Central memory CD4-positive, alpha-beta T cell (primary cell): Measurements from ENCODE around the gene KLHDC1.
A peak's percentile ranks its signal among the peaks of the same experiment; 100 is the strongest.
"Not testable (repeated sequence)": the region's sequence is repeated elsewhere in the genome, so short reads cannot be mapped to it uniquely, and the experiment has no call there.

Experiments
- DNase-seq: peaks from one replicate; pipeline ENCODE4 v3.0.0; 2022

Gene KLHDC1

GRCh38 chr14:49727171-49727570 is 34.3 kb downstream of the KLHDC1 start:
- no peak for DNase-seq

GRCh38 chr14:49732896-49733295 is 40.0 kb downstream of the KLHDC1 start:
- no peak for DNase-seq

- no peak for DNase-seq
Observed at GRCh38 chr14:49733836-49734235, 40.9 kb downstream of the KLHDC1 start.

GRCh38 chr14:49735669-49736068 is 42.7 kb downstream of the KLHDC1 start:
- DNase-seq, result not testable (repeated sequence)

- no peak for DNase-seq
Observed at GRCh38 chr14:49745191-49745590, 52.3 kb downstream of the KLHDC1 start.

GRCh38 chr14:49746476-49746875 is 53.6 kb downstream of the KLHDC1 start:
- DNase-seq, result not testable (repeated sequence)

- no peak for DNase-seq
Observed at GRCh38 chr14:49754570-49755097, 61.7 kb downstream of the KLHDC1 start.

GRCh38 chr14:49755378-49755777 is 62.5 kb downstream of the KLHDC1 start:
- DNase-seq, result no peak

GRCh38 chr14:49761839-49762551 is 69.1 kb downstream of the KLHDC1 start:
- DNase-seq, result no peak

- peak; percentile 3 for DNase-seq
Observed at GRCh38 chr14:49766839-49767238, 73.9 kb downstream of the KLHDC1 start.

GRCh38 chr14:49767270-49767570 is 74.3 kb downstream of the KLHDC1 start:
- DNase-seq, result no peak

- peak; percentile 88 for DNase-seq
Observed at GRCh38 chr14:49767571-49768300, 74.8 kb downstream of the KLHDC1 start, which contains the start of gene KLHDC2. KLHDC2 (plus strand) TSS chr14:49768153; CDS start chr14:49768469, 316 bp downstream.

- DNase-seq, result peak; percentile 71
Observed at GRCh38 chr14:49768301-49769121, 75.6 kb downstream of the KLHDC1 start.

GRCh38 chr14:49769171-49769570 is 76.3 kb downstream of the KLHDC1 start:
- peak; percentile 2 for DNase-seq

GRCh38 chr14:49769581-49770211 is 76.8 kb downstream of the KLHDC1 start:
- DNase-seq, result no peak

- no peak for DNase-seq
Observed at GRCh38 chr14:49770212-49770817, 77.4 kb downstream of the KLHDC1 start.

- not testable (repeated sequence) for DNase-seq
Observed at GRCh38 chr14:49771691-49772090, 78.8 kb downstream of the KLHDC1 start.

GRCh38 chr14:49774106-49774505 is 81.2 kb downstream of the KLHDC1 start:
- DNase-seq, result no peak

- DNase-seq, result no peak
Observed at GRCh38 chr14:49778421-49778820, 85.5 kb downstream of the KLHDC1 start.

- DNase-seq, result not testable (repeated sequence)
Observed at GRCh38 chr14:49781040-49781439, 88.1 kb downstream of the KLHDC1 start.

GRCh38 chr14:49783394-49784014 is 90.6 kb downstream of the KLHDC1 start:
- DNase-seq, result no peak

- no peak for DNase-seq
Observed at GRCh38 chr14:49786315-49786714, 93.4 kb downstream of the KLHDC1 start.
